Vagina (tissue), 2 donors: Measurements from ENCODE around the gene EGF. TPM values are rescaled to one million over a fixed set of nuclear protein-coding genes. Genes with fewer than 3 reads are reported as not detected.

Experiments used
- DNase-seq, 2 donors: peaks; one replicate each; pipeline ENCODE4 v3.0.0-alpha.2; 2017; ENCODE audit errors: extremely low spot score in 2 of 2
- H3K27ac ChIP-seq: fragments of 200-600 bp; sonication (generic); one replicate; pipeline ENCODE4 v1.5.1; 2019
- H3K27me3 ChIP-seq: fragments of 200-600 bp; sonication (generic); one replicate; pipeline ENCODE4 v1.5.1; 2019
- H3K36me3 ChIP-seq, 2 donors: fragments of 200-600 bp; sonication (generic); one replicate each; pipeline ENCODE4 v1.5.1; 2017 to 2019
- H3K4me1 ChIP-seq: fragments of 200-600 bp; sonication (generic); one replicate; pipeline ENCODE4 v1.5.1; 2019
- H3K4me3 ChIP-seq, 2 donors: fragments of 200-600 bp; sonication (generic); 1 replicate in 1 of 2; 2 replicates in 1 of 2; pipeline ENCODE4 v1.5.1; 2016 to 2019
- H3K9me3 ChIP-seq: fragments of 200-600 bp; sonication (generic); one replicate; pipeline ENCODE4 v1.5.1; 2019
- POLR2A ChIP-seq, 2 donors: fragments of 450-650 bp; IDR thresholded peaks; one replicate each; pipeline ENCODE4 v1.6.1; 2017; ENCODE audit warnings: antibody characterized with exemption in 2 of 2, mild to moderate bottlenecking in 2 of 2, moderate library complexity in 2 of 2
- POLR2AphosphoS5 ChIP-seq, 2 donors: sonication (generic); formaldehyde crosslinking; IDR thresholded peaks; one replicate each; pipeline ENCODE4 v1.9.0; 2017; ENCODE audit warnings: antibody characterized with exemption in 2 of 2, mild to moderate bottlenecking in 2 of 2, low read depth in 1 of 2; ENCODE audit not compliant: insufficient read depth in 1 of 2
- intact Hi-C: fragments of 100-400 bp; cut with DNase I; formaldehyde crosslinking; loops from one replicate; pipeline ENCODE4 v1.15.1; 2023
- total RNA-seq: library from RNA; depleted of rRNA; stranded (reverse); fragments of >200 nt; gene quantifications from one replicate; pipeline ENCODE4 v1.2.3, GENCODE V29; 2016
- TF ChIP-seq, protein P1 (sequence below), 3 experiments: fragments of 450-650 bp in 2 of 3; fragments of 200-600 bp in 1 of 3; sonication (generic) in 1 of 3; IDR thresholded peaks; one replicate each; pipeline ENCODE4 v1.5.1; 2017 to 2019; ENCODE audit warnings: antibody characterized with exemption in 3 of 3, mild to moderate bottlenecking in 2 of 3, moderate library complexity in 2 of 3

The EGF gene
- total RNA-seq, 1 donor from 2014 or later = 0.74 TPM

DNA sequence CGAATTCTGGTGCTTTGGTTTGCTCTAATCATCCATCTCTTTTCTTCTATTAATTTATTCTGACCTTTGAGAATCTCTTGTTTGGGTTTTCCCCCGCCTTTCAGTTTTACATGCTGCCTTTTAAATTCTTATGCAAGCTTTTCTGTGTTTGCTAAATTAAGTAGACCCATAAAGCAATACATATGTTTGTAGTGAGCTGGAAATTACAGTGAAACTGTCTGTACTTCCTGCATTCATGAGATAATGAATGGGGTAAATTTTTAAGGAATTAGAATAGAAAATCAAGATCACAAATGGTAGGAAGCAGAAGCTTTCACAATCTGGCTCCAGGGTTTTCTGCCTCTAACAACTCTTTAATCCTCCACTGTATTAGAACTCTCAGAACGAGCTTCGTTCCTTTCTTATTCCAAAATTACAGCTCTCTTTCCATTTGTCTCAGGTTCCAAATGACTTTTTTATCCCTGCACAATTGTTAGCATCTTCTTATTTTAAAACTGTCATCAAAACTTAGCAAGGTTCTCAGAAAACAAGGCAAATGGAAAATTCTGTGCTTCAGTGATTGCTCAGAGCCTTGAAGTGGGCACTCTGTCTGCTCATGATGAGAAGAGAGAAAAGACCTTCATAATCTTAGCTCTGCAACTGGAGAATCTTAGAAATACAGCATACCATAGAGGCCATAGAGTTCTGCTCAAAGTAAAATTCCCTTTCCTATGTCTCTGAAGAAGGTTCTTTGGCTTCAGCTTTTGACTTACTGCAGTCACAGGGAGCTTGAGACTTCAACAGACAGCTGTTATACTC lies 108.2 kb downstream of the EGF start:
- H3K4me3 ChIP-seq = no peak overlapping the region
- no peak for DNase-seq
- no peaks in the 10 kb centered on the region for H3K9me3 ChIP-seq
- no peaks in the 10 kb centered on the region for H3K4me1 ChIP-seq
- H3K36me3 ChIP-seq = no peaks in the 10 kb centered on the region
- intact Hi-C loops = no loop called here
- no peaks in the 10 kb centered on the region for H3K27me3 ChIP-seq
- H3K27ac ChIP-seq = no peak overlapping the region
- TF ChIP-seq, protein P1, sequence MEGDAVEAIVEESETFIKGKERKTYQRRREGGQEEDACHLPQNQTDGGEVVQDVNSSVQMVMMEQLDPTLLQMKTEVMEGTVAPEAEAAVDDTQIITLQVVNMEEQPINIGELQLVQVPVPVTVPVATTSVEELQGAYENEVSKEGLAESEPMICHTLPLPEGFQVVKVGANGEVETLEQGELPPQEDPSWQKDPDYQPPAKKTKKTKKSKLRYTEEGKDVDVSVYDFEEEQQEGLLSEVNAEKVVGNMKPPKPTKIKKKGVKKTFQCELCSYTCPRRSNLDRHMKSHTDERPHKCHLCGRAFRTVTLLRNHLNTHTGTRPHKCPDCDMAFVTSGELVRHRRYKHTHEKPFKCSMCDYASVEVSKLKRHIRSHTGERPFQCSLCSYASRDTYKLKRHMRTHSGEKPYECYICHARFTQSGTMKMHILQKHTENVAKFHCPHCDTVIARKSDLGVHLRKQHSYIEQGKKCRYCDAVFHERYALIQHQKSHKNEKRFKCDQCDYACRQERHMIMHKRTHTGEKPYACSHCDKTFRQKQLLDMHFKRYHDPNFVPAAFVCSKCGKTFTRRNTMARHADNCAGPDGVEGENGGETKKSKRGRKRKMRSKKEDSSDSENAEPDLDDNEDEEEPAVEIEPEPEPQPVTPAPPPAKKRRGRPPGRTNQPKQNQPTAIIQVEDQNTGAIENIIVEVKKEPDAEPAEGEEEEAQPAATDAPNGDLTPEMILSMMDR (IDR thresholded peaks at IDR 0.05) = no peak
- TF ChIP-seq POLR2AphosphoS5 (IDR thresholded peaks at IDR 0.05; ENCODE audit: insufficient read depth in 1 of 2, low read depth in 1 of 2) (no peak), POLR2A (IDR thresholded peaks at IDR 0.05) (no peak)

DNA sequence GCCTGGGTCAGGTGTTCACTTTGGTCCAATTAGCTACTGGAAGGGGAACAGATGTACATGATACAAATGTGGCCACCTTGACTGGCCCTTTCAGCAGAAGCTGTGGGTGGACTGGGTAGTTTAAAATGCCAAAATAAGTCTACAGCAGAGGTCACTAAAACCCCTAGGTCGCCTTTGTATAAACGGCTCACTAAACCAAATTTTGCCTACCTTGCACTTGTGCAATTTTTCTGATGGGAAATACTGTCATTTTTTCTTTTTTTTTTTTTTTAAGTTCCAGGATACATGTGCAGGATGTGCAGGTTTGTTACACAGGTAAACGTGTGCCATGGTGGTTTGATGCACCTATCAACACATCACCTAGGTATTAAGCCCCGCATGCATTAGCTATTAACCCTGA lies 109.8 kb downstream of the EGF start:
- no peak for DNase-seq
- H3K4me1 ChIP-seq = no peaks in the 10 kb centered on the region
- H3K36me3 ChIP-seq = no peaks in the 10 kb centered on the region
- H3K27me3 ChIP-seq = no peaks in the 10 kb centered on the region
- TF ChIP-seq, protein P1 (IDR thresholded peaks at IDR 0.05) = no peak
- no peak for TF ChIP-seq POLR2AphosphoS5 (IDR thresholded peaks at IDR 0.05; ENCODE audit: insufficient read depth in 1 of 2, low read depth in 1 of 2)
- no peak for TF ChIP-seq POLR2A (IDR thresholded peaks at IDR 0.05)
- H3K27ac ChIP-seq = no peak overlapping the region
- intact Hi-C loops = no loop called here
- H3K4me3 ChIP-seq = no peak overlapping the region
- H3K9me3 ChIP-seq = no peaks in the 10 kb centered on the region

DNA sequence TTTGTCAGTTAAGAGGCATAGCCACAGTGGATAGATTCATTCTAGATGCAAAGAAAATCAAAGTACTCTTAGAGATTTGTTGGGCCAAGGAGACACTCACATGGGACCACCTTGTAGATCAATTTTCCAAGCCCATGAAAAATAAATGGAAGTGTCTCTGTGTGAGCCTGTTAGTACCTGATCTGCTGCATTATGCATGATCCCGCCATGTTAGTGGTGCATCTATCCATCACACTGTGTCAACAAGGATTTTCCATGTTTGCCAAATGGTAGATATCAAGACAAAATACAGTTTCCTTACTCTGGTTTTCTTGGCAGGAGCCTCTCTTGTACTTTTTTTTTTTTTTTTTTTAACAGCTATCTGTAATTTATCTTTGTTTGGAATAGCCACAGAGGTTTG lies 112.4 kb downstream of the EGF start:
- Histone ChIP-seq H3K27me3 (no peaks in the 10 kb centered on the region), H3K4me3 (no peak overlapping the region), H3K4me1 (no peaks in the 10 kb centered on the region), H3K36me3 (no peaks in the 10 kb centered on the region), H3K27ac (no peak overlapping the region), H3K9me3 (no peaks in the 10 kb centered on the region)
- no peak for DNase-seq
- intact Hi-C loops = no loop called here
- TF ChIP-seq POLR2A (IDR thresholded peaks at IDR 0.05) = no peak

DNA sequence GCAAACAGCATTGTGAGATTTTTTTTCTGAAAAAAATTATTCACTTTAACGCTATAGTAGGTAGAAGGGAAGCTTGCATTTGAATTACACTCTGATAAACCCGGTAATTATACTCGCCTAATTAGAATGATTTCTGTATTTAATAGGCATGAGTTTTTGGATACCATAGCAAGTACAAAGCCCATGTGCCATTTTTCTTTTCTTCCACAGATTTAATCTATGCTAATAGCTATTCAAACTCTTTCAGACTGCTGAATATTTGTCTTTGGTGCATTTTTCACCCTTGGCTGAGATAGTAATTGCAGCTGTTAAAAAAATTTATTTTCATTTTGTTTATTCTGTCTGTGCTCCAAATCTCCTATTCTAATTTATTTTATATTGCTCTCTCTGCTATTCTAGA lies 113.0 kb downstream of the EGF start:
- no peaks in the 10 kb centered on the region for H3K4me1 ChIP-seq
- no peaks in the 10 kb centered on the region for H3K27me3 ChIP-seq
- no peaks in the 10 kb centered on the region for H3K9me3 ChIP-seq
- no peaks in the 10 kb centered on the region for H3K36me3 ChIP-seq
- H3K27ac ChIP-seq = no peak overlapping the region
- H3K4me3 ChIP-seq = no peak overlapping the region
- intact Hi-C loops = no loop called here
- TF ChIP-seq, protein P1 (IDR thresholded peaks at IDR 0.05) = no peak
- no peak for TF ChIP-seq POLR2AphosphoS5 (IDR thresholded peaks at IDR 0.05; ENCODE audit: insufficient read depth in 1 of 2, low read depth in 1 of 2)
- no peak for TF ChIP-seq POLR2A (IDR thresholded peaks at IDR 0.05)
- DNase-seq = no peak

DNA sequence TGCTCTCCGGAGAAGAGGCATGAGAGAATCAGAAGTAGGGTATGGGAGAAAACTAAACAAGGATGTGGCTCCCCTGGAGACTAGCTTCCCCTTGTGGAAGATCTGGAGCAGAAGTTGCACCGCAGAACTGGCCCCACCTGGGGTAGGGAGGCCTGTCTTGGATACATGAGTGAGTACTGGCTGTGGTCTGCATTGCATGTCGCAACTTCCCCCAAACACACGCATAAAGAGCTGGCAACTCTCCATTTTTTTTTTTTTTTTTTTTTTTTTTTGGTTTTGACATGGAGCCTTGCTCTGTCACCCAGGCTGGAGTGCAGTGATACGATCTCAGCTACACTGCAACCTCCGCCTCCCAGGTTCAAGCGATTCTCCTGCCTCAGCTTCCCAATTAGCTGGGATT lies 119.9 kb downstream of the EGF start:
- no peaks in the 10 kb centered on the region for H3K27me3 ChIP-seq
- H3K36me3 ChIP-seq = no peaks in the 10 kb centered on the region
- H3K9me3 ChIP-seq = no peaks in the 10 kb centered on the region
- no peak for DNase-seq
- H3K4me1 ChIP-seq = no peaks in the 10 kb centered on the region
- H3K4me3 ChIP-seq = no peak overlapping the region
- no peak overlapping the region for H3K27ac ChIP-seq
- intact Hi-C loops = no loop called here
- TF ChIP-seq POLR2A (IDR thresholded peaks at IDR 0.05) (no peak), POLR2AphosphoS5 (IDR thresholded peaks at IDR 0.05; ENCODE audit: insufficient read depth in 1 of 2, low read depth in 1 of 2) (no peak)
- TF ChIP-seq, protein P1 (IDR thresholded peaks at IDR 0.05) = no peak
